GM23338 (cell line): ENCODE measurements around the gene NCAPD2. TPM values are rescaled to one million over a fixed set of nuclear protein-coding genes. Genes with fewer than 3 reads are reported as not detected.

Source experiments
- EZH2 ChIP-seq: fragments of 200-600 bp; sonication (generic); IDR thresholded peaks from one replicate; pipeline ENCODE4 v1.8.0; 2017; ENCODE audit warnings: antibody characterized with exemption, mild to moderate bottlenecking, low read depth; ENCODE audit not compliant: unreplicated experiment
- JUNB ChIP-seq: IDR thresholded peaks from one replicate; pipeline ENCODE4 v1.6.1; 2016; ENCODE audit warnings: antibody characterized with exemption; ENCODE audit not compliant: unreplicated experiment
- REST ChIP-seq: IDR thresholded peaks from one replicate; pipeline ENCODE4 v1.6.1; 2018; ENCODE audit warnings: antibody characterized with exemption; ENCODE audit not compliant: unreplicated experiment
- STAT1 ChIP-seq: IDR thresholded peaks from one replicate; pipeline ENCODE4 v1.6.1; 2016; ENCODE audit warnings: antibody characterized with exemption; ENCODE audit not compliant: unreplicated experiment
- polyA plus RNA-seq: library from polyadenylated mRNA; unstranded; fragments of >200 nt; fragmentation: Nextera tagmentation; extraction: Ambion mirVana; gene quantifications from 2 replicates; pipeline ENCODE4 v1.2.1, GENCODE V29; 2016
- total RNA-seq: library from RNA; depleted of rRNA; stranded (reverse); fragments of >200 nt; shearing (Covaris generic); gene quantifications from 2 replicates; pipeline ENCODE4 v1.2.3, GENCODE V29; 2014
- TF ChIP-seq, protein P1 (sequence below): fragments of 250-450 bp; sonication (Bioruptor Pico); IDR thresholded peaks from 2 replicates; pipeline ENCODE4 v1.5.0; 2020; ENCODE audit warnings: mild to moderate bottlenecking, moderate library complexity

The NCAPD2 gene
- total and polyA plus RNA-seq, 2 experiments from 2014 or later = 34.2 to 217 TPM

- TF ChIP-seq, protein P1, sequence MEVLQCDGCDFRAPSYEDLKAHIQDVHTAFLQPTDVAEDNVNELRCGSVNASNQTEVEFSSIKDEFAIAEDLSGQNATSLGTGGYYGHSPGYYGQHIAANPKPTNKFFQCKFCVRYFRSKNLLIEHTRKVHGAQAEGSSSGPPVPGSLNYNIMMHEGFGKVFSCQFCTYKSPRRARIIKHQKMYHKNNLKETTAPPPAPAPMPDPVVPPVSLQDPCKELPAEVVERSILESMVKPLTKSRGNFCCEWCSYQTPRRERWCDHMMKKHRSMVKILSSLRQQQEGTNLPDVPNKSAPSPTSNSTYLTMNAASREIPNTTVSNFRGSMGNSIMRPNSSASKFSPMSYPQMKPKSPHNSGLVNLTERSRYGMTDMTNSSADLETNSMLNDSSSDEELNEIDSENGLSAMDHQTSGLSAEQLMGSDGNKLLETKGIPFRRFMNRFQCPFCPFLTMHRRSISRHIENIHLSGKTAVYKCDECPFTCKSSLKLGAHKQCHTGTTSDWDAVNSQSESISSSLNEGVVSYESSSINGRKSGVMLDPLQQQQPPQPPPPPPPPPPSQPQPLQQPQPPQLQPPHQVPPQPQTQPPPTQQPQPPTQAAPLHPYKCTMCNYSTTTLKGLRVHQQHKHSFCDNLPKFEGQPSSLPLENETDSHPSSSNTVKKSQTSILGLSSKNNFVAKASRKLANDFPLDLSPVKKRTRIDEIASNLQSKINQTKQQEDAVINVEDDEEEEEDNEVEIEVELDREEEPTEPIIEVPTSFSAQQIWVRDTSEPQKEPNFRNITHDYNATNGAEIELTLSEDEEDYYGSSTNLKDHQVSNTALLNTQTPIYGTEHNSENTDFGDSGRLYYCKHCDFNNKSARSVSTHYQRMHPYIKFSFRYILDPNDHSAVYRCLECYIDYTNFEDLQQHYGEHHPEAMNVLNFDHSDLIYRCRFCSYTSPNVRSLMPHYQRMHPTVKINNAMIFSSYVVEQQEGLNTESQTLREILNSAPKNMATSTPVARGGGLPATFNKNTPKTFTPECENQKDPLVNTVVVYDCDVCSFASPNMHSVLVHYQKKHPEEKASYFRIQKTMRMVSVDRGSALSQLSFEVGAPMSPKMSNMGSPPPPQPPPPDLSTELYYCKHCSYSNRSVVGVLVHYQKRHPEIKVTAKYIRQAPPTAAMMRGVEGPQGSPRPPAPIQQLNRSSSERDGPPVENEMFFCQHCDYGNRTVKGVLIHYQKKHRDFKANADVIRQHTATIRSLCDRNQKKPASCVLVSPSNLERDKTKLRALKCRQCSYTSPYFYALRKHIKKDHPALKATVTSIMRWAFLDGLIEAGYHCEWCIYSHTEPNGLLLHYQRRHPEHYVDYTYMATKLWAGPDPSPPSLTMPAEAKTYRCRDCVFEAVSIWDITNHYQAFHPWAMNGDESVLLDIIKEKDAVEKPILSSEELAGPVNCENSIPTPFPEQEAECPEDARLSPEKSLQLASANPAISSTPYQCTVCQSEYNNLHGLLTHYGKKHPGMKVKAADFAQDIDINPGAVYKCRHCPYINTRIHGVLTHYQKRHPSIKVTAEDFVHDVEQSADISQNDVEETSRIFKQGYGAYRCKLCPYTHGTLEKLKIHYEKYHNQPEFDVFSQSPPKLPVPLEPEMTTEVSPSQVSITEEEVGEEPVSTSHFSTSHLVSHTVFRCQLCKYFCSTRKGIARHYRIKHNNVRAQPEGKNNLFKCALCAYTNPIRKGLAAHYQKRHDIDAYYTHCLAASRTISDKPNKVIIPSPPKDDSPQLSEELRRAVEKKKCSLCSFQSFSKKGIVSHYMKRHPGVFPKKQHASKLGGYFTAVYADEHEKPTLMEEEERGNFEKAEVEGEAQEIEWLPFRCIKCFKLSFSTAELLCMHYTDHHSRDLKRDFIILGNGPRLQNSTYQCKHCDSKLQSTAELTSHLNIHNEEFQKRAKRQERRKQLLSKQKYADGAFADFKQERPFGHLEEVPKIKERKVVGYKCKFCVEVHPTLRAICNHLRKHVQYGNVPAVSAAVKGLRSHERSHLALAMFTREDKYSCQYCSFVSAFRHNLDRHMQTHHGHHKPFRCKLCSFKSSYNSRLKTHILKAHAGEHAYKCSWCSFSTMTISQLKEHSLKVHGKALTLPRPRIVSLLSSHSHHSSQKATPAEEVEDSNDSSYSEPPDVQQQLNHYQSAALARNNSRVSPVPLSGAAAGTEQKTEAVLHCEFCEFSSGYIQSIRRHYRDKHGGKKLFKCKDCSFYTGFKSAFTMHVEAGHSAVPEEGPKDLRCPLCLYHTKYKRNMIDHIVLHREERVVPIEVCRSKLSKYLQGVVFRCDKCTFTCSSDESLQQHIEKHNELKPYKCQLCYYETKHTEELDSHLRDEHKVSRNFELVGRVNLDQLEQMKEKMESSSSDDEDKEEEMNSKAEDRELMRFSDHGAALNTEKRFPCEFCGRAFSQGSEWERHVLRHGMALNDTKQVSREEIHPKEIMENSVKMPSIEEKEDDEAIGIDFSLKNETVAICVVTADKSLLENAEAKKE (CRISPR knock-in tag) = no peak
- TF ChIP-seq JUNB (no peak), EZH2 (no peak), STAT1 (no peak), REST (no peak)
Measured at GRCh38 chr12:6500466-6500865, 6.6 kb downstream of the NCAPD2 start (continued).
